Measurements from ENCODE around the gene NPM3.

The NPM3 gene

GRCh38 chr10:101760510-101760909, 22.7 kb downstream of the NPM3 start:
- DNase-seq (ENCODE audit: insufficient read length, low spot score) (no peak), FAIRE-seq (no peak)

DNA sequence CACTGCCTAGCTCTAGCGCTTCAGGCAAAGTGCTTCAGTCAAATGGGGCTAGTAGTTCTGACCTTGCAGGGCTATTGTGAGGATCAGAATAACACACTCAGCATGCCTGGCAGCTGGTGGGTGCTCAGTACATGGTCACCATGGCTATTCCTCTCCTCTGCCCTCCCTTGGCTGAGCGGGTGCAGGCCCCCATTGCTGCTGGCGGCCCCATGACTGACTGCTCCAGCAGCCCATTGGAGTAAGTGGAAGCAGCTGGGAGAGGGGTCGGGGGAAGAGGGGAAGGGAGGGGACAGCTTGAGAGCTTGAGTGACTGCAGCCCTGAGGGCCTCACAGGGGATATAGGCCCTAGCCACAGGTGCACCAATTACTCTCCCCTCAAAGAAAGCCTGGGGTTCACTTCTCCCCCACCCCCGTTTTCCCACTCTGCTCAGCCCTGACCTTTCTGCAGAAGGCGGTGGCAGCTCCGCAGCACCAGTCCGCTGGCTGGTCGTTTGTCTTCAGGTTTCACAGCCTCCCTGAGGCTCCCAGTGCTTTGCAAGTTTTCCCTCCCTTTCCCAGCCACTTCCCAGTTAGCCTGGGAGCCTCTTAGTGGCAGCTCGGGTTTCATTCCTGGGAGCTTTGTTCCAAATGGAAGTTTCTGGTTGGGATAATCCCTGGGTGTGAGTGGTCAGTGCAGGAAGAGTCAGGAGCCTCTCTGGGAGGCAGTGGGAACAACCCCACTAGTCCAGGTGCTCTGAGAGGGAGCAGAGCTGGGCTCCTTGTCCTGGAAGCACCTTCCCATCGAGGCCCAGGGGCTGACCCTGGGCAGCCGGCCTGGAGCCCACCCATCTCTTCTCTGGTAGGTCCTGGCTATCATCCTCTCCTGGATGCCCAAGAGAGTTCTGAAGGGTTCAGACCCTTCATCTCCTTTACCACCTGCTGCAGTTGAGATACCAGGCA, 23.7 kb downstream of the NPM3 start:
- FAIRE-seq (no peak), DNase-seq (ENCODE audit: insufficient read length, low spot score) (no peak)

GRCh38 chr10:101758858-101759257, 24.4 kb downstream of the NPM3 start:
- FAIRE-seq (no peak), DNase-seq (ENCODE audit: insufficient read length, low spot score) (no peak)

GRCh38 chr10:101752241-101752640, 31.0 kb downstream of the NPM3 start:
- DNase-seq (ENCODE audit: insufficient read length, low spot score) = no peak

GRCh38 chr10:101749047-101750016, 33.9 kb downstream of the NPM3 start:
- FAIRE-seq (no peak), DNase-seq (ENCODE audit: insufficient read length, low spot score) (no peak)

More at GRCh38 chr10:101752241-101752640, 31.0 kb downstream of the NPM3 start:
- FAIRE-seq = no peak

DNA sequence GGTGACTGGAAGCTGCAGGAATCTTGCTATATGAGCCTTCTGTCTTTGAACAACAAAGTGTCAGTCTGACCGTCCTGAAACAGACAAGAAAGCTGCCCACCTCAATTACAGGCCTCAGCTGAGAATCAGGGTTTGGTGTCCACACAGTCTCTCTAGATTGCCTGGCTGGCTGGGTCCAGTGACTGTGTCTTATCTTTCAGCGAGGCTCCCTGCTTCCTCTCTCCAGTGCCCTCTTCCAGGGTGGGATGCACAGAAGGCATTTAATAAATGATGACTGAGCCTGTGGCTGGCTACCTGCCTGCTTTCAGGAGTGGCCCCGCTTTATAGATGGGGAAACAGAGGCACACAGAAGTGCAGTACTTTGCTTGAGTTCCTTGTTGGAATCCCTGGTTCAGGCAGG, 34.8 kb downstream of the NPM3 start:
- FAIRE-seq (no peak), DNase-seq (ENCODE audit: insufficient read length, low spot score) (no peak)

DNA sequence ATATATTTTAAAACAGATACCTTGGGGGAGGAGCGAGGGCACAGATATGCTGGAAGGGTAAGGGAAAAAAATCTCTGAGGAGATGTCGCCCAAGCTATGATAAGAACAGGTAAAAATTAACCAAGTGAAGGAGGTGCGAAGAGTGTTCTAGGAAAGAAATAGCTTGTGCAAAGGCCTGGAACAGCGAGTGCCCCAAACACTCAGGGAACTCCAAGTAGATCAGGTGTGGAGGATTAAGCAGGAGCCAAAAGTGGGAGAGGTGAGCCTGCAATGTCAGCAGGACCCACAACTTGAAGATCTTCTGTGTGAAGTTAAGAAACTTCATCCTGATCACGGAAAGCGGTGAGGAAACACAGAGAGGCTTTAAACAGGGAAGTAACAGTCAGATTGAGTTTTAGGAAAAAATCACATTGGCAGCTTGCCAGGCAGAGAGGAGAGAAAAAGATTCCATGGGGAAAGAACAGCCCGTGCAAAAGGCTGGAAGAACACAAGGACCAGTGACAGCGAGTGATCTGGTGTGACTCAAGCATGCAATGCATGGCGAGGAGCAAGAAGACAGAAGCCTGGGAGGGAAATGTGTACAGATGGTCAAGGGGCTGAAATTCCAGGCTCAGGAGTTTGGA, 38.1 kb downstream of the NPM3 start:
- DNase-seq (ENCODE audit: insufficient read length, low spot score) = no peak
- no peak for FAIRE-seq

DNA sequence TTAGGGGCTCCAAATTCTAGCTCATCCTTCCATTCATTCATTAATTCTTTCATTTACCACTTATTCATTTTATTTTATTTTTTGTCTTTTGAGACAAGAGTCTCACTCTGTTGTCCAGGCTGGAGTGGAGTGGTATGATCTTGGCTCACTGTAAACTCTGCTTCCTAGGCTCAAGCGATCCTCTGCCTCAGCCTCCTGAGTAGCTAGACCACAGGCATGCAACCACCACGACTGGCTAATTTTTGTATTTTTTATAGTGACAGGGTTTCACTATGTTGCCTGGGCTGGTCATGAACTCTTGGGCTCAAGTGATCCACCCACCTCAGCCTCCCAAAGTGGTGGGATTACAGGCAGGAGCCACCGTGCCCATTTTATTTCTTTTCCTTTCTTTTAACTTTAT, 39.0 kb downstream of the NPM3 start:
- FAIRE-seq (no peak), DNase-seq (ENCODE audit: insufficient read length, low spot score) (no peak)

- DNase-seq (ENCODE audit: insufficient read length, low spot score) = no peak
- FAIRE-seq = no peak
These were observed 41.3 kb downstream of the NPM3 start for GRCh38 chr10:101741938-101742337.

- FAIRE-seq = no peak
These were observed 46.6 kb downstream of the NPM3 start for GRCh38 chr10:101736666-101737065.

DNA sequence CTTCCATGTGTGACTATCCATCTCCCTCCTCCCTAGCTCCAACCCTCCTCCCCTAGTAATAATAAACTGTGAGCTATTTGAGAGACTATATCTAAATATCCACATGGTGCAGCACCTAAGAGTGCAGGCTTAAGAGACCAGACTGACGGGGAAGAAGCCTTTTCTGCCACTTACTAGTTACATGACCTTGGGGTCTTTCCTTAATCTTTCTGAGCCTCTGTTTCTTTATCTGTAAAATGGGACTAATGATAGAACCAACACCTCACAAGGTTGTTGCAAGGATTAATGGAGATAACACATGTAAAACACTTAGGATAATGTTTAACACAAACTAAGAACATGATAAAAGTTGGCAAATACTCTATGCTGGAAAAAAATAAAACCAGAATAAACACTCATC, 51.1 kb downstream of the NPM3 start:
- FAIRE-seq (no peak), DNase-seq (ENCODE audit: insufficient read length, low spot score) (no peak)

More at GRCh38 chr10:101736666-101737065, 46.6 kb downstream of the NPM3 start:
- no peak for DNase-seq (ENCODE audit: insufficient read length, low spot score)
